HG03354 (cell line): ENCODE data around the gene XRCC1.

Experiments
- ATAC-seq: cut with Tn5 transposase; IDR thresholded peaks from one replicate; pipeline ENCODE4 v1.9.1; 2021; ENCODE audit warnings: mild to moderate bottlenecking; ENCODE audit not compliant: unreplicated experiment, poor library complexity, severe bottlenecking

The XRCC1 gene

DNA sequence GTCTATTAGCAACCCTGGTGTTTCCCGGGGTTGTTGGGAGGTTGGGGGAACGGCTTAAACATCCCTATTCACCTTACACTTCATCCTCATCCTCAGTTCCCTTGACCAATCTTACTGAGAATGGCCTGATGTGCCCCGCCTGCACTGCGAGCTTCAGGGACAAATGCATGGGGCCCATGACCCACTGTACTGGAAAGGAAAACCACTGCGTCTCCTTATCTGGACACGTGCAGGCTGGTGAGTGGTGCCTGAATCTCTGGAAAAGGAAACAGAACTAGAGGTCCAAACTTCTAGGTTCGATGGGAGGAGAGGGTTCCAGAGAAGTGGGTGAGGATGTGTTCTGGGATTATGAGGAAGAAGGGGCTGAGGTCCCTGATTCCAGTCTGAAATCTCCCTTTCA lies 6.1 kb upstream of the XRCC1 start:
- ATAC-seq = no peak

DNA sequence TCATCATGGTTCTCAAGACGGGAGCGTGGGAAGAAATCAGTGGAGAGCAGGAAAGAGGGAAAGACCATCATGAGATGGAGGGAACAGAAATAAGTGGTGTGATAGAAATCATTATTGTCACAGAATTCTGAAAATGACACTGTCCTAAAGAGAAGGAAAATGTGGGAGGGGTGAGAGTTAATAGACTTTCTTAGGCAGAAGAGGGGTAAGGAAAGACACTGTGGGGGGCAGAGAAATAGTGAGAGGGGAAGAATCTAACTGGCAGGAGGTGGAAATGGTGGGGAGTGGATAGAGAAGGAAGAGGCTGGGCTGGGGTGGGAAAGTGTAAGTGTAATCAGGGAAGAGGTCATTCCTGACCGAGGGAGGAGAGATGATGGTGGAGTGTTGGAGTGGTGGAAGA lies 3.5 kb upstream of the XRCC1 start:
- no peak for ATAC-seq

DNA sequence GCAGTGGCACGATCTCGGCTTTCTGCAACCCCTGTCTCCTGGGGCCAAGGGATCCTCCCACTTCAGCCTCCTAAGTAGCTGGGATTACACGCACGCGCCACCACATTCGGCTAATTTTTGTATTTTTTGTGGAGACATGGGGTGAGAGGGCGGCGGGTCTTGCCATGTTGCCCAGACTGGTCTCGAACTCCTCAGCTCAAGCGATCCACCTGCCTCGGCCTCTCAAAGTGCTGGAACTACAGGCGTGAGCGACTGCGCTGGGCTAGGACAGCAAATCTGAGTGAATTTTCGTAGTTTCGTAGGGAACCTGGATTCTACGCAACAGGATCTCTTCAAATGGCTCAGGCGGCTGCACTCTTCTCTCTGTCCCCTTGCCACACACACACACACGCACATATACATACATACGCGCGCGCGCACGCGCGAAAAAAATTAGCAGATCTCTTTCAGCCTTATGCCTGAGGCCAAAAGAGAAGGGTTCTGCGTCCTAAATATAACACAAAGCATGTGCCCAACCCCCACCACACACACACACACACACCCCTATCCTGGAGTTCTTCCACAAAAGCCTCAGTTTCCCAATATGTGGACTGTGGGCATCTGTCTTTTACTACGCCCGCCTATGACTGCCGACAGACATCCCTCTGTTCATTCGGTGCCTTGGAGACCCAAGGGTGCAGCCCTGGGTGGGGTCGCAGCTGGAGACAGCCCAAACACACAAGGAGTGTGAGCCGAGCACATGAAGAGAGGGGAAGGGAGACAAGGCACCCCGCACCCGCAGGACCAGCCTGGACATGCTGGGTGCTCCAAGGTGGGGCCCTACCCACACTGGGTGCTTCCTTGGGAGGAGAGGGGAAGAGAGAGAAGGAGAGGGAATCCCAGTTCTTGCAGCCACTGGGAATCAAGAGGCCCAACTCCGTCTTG lies 890 bp upstream of the XRCC1 start:
- ATAC-seq = peak; percentile 6

DNA sequence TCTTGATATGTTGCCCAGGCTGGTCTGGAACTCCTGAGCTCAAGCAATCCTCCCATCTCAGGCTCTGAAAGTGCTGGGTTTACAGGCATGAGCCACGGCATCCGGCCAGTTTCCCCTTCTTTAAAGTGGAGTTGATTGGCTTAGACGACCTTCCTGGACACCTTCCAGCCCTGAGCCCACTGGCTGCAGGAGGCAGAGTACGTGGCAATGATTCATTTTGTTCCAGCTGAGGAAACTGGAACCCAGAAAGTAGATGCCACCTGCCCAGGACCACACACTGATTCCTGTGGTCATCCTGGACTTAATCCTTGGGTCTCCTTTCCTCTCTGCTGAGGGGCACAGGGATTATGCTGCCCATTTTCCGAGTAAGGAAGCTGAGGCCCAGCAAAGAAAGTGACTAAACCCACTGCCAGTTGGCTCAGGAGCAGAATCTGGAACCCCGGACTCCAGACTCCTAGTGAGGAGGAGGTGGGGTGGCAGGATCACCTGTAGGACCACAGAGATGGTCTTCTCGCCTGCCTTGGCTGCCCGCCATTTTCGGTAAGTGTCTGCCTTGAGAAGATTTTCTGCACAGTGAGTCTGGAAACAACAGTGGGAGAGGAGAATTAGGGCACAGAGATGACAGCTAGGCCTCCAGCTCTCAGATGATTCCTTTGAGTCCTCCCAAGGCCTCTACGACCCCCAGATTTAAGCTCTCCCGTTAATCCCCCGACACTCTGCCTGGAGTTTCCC lies 737 bp downstream of the XRCC1 start:
- no peak for ATAC-seq

DNA sequence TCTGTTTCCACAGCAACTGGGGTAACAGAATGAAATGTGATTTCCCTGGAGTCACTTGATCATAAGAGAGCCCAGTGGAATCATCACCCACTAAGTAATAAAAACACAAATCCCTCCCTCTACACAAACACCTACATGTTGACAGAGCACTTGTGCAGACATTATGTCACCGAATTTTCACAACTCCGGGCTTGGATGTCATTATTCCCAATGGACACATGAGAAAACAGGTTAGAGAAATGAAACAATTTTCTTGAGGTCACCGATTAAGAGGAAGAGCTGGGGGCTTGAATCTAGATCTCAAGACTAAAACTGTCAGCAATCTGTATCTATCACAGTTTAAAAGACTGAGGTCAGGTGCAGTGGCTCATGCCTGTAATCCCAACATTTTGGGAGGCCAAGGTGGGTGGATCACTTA lies 3.1 kb downstream of the XRCC1 start:
- no peak for ATAC-seq

DNA sequence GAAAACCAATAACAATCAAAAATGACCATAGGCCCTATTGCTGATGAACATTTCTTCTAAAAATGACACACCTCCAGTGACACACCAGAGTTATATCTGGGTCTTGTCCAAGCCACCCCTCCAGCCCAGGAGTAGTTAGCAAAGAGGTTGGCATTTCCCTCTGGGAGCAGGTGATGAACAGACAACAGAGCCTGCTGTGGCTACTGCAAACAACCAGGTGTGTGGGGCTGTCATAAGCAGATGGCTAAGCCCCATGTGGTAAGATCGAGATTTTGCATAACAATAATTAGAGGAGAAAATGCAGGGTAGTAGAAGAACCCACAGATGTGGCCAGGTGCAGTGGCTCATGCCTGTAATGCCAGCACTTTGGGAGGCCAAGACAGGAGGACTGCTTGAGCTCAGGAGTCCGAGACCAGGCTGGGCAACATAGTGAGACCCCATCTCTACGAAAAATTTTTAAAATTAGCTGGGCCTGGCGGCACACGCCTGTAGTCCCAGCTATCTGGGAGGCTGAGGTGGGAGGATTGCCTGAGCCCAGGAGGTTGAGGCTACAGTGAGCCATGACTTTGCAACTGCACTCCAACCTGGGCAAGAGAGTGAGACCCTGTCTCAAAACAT lies 5.0 kb downstream of the XRCC1 start:
- ATAC-seq = no peak

DNA sequence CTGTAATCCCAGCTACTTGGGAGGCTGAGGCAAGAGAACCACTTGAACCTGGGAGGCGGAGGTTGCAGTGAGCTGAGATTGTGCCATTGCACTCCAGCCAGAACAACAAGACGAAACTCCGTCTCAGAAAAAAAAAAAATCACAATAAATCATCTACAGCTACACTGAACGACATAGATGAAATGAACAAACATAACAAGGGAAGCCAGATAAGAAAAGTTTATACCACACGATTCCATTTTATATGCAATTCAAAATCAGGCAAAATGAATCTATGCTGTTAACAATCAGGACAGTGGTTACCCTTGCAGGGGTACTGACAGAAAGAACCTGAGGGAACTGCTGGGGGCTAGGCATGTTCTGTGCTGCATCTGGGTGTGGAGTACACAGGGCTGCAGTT lies 5.7 kb downstream of the XRCC1 start:
- no peak for ATAC-seq

DNA sequence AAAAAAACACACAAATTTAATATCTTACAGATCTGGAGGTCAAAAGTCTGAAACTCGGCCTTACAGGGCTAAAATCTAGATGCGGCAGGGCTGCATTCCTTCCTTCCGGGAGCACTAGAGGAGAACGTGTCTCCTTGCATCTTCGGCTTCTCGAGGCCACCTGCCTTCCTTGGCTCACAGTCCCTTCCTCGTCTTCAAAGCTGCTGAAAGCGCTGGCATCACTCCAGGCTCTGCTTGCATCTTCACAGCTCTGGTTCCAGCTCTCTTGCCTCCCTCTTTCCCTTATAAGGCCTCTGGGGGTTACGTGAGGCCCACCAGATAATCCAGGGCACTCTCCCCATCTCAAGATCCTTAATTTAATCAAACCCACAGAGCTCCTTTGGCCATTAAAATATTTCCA lies 10.5 kb downstream of the XRCC1 start:
- no peak for ATAC-seq

DNA sequence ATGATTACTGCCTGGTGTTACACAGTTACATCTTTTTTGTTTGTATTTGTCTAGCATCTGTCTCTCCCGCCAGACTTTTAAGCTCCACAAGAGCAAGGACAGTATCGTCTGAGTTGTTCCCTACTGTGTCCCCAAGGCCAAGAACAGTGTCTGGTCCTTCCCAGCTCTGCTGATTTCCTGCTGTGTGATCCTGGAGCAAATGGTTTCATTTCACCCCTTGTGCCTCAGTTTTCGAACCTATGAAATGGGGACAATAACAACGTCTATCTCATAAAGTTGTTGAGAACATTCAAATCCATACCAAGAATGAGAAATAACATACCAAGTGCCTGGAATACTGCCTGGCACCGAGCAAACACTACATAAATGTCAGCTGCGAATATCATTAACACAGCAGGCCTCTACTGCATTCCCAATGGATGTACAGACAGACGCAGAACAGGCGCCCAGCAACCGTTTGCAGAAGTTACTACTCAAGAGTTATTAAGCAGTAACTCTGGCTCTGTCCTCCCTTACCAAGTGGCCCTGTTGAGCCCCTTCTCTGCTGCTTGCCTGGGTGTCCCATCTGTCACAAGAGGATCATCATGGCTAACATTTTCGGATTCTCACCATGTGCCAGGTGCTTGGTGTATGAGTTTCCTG lies 11.4 kb downstream of the XRCC1 start:
- ATAC-seq = no peak

DNA sequence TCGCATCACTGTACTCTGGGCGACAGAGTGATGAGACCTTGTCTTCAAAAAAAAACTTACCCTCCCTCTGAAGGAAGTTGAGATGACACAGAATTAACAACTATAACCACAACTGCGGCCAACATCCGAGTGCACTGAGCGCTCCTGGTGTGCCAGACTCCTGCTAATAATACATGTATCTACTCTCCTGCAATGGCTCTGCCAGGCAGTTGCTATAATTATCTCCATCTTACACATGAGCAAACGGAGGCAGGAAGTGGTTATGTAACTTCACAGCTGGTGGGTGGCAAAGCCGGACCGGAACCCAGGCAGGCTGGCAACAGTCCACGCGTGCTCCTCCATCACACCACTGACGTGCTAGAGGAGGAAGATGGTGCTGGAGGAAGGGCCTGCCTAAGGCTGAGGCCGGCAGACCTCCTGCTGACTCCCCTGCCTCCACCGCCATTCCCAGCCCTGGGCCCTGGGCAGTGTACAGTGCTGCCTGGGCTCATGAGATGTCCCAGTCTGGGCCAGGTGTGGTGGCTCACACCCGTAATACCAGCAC lies 12.6 kb downstream of the XRCC1 start:
- ATAC-seq = peak; percentile 73

DNA sequence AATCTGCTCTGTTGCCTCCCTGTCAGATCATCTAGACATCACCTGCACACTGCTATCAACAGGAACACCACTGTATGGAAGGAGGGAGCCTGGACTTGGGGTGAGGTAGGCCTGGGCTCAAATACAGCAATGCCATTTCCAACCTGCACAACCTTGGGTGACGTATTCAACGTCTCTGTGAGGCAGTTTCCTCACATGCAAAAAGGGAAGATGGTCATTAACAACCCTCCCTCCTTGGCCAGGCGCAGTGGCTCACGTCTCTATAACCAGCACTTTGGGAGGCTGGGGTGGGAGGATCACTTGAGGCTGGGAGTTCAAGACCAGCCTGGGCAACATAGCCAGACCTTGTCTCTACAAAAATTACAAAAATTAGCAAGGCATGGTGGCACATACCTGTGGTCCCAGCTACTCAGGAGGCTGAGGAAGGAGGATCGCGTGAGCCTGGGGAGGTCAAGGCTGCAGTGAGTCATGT lies 13.1 kb downstream of the XRCC1 start:
- no peak for ATAC-seq

DNA sequence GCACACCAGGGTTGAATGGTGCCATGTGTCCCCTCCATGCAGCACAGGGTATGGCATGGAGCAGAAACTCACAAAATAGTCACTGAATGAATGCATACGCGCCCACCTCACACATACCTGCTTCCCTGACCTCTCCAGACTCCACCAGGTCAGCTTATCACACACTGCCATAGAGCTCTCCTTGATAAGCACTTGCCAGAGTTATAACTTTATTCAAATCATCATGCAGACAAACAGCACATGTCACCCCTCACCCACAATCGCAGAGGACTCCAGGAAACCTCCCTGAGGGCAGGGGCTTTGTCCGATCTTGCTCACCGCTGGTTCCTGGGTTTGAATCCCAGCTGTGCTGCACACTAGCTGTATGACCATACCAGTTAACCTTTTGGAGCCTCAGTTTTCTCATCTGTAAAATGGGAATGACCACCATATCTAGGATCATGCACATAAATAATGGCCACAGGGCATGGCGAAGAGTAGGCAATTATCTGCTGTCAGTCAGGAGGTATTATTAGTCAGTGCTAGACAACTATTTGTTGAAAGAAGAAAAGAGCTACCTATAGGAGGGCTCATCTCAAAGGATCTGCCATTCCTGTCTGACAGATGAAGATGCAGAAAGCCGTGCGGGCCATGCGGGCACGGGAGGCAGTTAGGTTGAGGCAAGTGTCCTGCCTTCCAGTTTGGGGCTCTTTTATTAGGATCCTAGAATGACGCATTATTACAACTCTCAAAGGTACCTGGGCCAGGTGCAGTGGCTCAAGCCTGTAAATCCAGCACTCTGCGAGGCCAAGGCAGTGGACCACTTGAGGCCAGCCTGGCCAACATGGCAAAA lies 14.0 kb downstream of the XRCC1 start:
- no peak for ATAC-seq

DNA sequence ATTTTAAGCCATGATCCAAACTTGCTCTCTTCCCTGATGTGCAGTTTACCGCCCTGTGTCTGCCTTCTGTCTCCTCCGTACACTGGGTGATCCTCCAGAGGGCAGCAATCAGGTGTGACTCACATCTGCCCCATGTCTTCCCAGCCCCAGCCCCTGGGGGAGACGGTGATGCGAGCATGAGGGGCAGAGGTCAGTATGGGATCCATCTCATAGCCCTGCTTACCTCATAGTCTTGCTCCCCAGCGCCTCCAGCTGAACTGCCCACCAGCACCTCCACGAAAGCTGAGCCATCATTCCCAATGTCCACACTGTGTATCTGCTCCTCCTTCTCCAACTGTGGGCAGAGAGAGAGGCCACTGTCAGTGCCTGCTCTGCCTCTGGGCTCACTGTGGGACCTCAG lies 14.6 kb downstream of the XRCC1 start:
- ATAC-seq = no peak

DNA sequence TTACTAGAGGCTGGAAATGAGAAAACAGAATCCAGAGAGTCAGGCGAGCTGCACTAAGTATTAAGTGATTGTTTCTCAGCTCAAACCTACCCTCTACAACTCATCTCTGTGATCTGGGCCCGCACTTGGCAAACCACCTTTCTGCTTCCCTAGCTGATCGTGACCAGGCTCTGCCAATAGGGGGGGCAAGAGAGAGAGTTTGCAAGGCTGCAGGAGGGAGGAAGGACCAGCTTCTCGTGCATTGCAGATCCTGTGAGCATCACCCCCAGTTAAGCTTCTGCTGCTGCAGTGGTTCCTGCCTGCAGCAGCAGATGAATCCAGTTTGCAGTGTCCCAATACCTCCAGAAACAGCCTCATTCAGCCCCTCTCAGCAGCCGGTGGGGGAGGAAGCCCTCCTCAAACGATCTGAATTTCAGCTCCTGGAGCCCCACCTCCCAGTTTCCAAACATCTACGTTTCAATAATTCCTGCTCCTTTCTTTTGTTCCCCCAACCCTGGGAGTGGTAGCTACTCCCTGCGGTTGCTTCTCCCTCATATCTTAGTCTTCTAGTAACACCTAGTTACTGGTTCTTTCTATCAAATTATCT lies 20.0 kb downstream of the XRCC1 start:
- peak; percentile 52 for ATAC-seq

DNA sequence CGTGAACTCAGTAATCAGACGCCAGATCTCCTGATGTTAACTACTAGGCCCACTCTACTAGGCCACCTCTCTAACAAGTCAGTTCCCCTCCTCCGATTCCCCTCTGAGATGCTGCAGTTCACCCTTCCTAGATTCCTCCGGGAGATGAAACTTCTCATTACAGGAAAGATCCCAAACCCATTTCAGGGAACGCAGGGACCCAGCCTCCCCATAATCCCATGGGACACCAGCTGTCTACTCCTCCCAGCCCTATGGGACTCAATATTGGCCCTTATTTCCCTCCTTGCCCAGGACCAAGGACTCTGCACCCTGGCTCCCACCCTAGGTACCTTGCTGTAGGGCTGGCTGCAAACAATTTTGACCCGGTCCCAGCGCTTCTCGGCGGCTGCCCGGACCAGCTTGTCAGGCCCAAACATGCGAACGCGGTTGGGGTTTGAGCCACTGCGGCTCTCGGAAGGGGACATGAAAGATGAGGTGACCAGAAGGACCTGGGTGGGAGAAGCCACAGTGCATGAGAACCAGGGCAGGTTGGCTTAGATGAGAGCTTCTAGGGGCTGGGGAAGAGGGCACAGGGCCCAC lies 20.9 kb downstream of the XRCC1 start:
- ATAC-seq = no peak

DNA sequence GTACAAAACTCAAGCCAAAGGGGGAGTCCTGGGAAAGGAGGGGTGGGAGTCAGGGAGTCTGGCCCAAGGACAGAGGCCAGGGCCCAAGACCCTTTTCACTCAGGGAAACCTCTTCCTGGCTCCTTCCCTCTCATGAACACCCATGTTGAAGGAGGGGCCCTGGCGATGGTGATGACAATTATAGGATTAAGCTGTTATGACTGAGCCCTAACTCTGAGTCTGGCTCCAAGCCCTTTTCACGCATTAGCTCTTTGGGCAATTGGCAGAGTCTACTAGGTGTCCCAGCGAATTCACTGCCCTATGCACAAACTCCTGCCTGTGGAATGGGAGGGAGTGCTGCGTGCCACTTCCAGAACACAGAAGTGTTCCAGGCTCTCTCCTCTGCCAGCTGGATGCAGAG lies 21.7 kb downstream of the XRCC1 start:
- ATAC-seq = no peak

DNA sequence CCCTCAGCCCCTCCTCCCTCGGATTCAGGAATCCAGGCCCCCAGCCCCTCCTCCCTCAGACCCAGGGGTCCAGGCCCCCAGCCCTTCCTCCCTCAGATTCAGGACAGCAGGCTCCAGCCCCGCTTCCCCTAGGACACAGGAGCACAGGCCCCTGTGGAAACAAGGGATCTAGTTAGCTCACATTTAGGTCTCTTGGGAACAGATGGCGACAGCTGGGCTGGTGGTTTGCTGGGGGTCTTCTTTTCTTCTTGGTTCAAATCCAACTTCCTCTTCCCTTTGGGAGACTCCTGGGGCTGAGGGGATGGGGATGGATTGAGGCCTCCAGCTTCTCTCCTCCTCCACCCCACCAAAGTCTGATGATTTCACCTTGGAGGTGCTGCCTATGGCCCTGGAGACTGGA lies 22.7 kb downstream of the XRCC1 start:
- no peak for ATAC-seq

DNA sequence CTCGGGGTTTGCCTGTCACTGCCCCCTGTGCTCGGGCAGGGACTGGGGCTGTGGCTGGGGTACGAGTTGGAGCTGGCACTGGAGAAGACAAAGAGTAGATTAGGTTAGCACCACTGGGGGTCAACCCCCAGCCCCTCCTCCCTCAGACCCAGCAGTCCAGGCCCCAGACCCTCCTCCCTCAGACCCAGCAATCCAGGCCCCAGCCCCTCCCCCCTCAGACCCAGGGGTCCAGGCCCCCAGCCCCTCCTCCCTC lies 23.2 kb downstream of the XRCC1 start:
- no peak for ATAC-seq
